SK-N-MC (cell line): Measurements from ENCODE around the gene ITGAE.

ENCODE experiments used
- EZH2 ChIP-seq: fragments of 200-600 bp; sonication (generic); IDR thresholded peaks from one replicate; pipeline ENCODE4 v1.6.1; 2017; ENCODE audit warnings: antibody characterized with exemption
- FOXP2 ChIP-seq: optimal IDR thresholded peaks from 2 replicates; pipeline ENCODE3; 2011; ENCODE audit warnings: mild to moderate bottlenecking, moderate library complexity; ENCODE audit not compliant: insufficient read depth; ENCODE audit errors: extremely low read length, control extremely low read depth
- POLR2AphosphoS5 ChIP-seq: IDR thresholded peaks from 2 replicates; pipeline ENCODE4 v1.6.1; 2012; ENCODE audit warnings: mild to moderate bottlenecking, low read depth, low read length, borderline replicate concordance

DNA sequence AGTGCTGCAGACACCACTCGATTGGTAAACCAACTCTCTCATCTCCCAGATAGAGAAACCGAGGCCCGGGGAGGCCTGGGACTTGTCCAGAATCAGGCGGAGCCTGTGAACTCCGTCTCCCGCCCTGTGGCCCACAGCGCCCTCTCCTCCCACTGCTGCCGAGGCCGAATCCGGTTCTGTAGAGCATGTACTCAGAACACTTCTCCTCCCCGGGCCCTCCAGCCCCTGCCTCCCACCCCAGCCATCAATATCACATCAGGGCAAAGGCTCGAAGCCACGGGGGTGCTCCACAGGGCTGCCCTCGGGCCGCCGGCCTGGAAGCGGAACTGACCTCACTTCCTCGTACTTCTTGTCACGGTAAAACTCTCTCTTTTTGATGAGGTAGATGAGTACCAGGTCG lies 119.4 kb downstream of the ITGAE start:
- no peak for TF ChIP-seq EZH2
- no peak for TF ChIP-seq POLR2AphosphoS5
- TF ChIP-seq FOXP2, result no peak
